Hepatocyte (in vitro differentiated cells): Measurements from ENCODE around the gene ZNF341.

ENCODE experiments used
- EZH2 ChIP-seq: fragments of 200-600 bp; sonication (generic); IDR thresholded peaks from 2 replicates; pipeline ENCODE4 v1.6.1; 2016; ENCODE audit warnings: antibody characterized with exemption, mild to moderate bottlenecking, borderline replicate concordance
- TF ChIP-seq, protein P1 (sequence below): fragments of 200-600 bp; sonication (generic); IDR thresholded peaks from 2 replicates; pipeline ENCODE4 v1.5.1; 2016; ENCODE audit warnings: antibody characterized with exemption, mild to moderate bottlenecking; ENCODE audit not compliant: poor library complexity

DNA sequence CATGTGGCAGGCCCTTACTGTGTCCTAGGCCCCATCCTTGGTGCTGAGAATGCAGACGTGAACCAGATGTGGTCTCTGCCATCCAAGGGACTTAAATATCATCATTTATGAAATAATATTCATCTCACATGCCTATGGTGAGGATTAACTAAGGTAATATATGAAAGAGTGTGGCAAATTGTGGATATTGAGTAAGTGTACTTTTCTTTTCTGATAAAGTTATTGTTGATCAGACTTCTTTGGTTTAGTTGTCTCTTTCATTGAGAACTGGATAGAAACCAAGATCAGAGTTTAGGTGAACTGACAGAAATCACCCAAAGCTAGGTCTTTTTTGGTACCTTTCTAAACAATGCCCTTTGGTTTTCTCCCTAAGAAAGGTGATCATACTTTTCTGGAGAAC, 84.4 kb downstream of the ZNF341 start:
- TF ChIP-seq, protein P1, sequence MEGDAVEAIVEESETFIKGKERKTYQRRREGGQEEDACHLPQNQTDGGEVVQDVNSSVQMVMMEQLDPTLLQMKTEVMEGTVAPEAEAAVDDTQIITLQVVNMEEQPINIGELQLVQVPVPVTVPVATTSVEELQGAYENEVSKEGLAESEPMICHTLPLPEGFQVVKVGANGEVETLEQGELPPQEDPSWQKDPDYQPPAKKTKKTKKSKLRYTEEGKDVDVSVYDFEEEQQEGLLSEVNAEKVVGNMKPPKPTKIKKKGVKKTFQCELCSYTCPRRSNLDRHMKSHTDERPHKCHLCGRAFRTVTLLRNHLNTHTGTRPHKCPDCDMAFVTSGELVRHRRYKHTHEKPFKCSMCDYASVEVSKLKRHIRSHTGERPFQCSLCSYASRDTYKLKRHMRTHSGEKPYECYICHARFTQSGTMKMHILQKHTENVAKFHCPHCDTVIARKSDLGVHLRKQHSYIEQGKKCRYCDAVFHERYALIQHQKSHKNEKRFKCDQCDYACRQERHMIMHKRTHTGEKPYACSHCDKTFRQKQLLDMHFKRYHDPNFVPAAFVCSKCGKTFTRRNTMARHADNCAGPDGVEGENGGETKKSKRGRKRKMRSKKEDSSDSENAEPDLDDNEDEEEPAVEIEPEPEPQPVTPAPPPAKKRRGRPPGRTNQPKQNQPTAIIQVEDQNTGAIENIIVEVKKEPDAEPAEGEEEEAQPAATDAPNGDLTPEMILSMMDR = no peak
- TF ChIP-seq EZH2 = no peak
